IPS-NIHi7 (cell line): ENCODE data around the gene IL37.
"Not testable (repeated sequence)": the region's sequence is repeated elsewhere in the genome, so short reads cannot be mapped to it uniquely, and the experiment has no call there.

ENCODE experiments used
- DNase-seq: peaks from one replicate; pipeline ENCODE4 v3.0.0; 2012; ENCODE audit warnings: mixed read lengths; ENCODE audit errors: extremely low spot score

The IL37 gene

DNA sequence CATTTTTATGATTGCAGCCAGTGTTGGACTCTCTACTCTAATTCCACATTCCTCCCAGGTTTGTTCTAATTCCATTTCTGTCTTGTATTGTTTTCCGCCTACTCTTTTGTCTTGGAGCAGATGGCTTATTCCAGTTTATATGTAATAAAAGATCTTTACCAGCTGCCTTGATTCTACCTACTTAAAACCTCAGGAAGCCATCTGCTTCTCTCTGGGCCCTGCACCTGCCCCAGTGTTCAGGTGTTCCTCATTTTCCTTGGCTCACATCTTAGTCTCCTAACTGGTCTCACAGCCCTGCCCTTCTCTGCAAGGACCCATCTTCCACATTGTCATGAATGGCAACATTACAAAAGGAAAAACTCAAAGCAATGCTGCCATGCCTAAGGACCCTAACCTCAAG lies 21.0 kb upstream of the IL37 start:
- no peak for DNase-seq

DNA sequence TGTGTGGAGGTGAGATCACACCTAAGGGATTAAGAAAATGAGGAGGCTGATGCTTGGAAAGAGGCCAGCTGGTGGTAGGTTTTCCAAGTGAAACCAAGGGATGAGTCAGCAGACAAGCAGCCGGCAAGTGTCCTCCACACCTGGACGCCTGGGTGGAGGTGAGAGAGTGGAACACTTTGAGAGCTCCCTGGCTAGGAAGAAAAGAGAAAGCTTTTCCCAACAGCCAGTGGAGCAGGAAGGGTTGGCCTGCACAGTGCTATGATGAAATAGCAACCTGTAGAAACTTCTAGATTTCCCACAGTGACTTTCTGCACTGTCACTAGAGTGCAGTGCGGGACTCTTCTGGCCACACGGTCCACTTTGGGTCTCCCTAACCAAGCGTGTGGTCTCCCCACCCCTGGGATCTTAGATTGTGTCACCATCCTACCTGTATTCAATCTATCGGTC lies 19.6 kb upstream of the IL37 start:
- DNase-seq, result peak; percentile 41

DNA sequence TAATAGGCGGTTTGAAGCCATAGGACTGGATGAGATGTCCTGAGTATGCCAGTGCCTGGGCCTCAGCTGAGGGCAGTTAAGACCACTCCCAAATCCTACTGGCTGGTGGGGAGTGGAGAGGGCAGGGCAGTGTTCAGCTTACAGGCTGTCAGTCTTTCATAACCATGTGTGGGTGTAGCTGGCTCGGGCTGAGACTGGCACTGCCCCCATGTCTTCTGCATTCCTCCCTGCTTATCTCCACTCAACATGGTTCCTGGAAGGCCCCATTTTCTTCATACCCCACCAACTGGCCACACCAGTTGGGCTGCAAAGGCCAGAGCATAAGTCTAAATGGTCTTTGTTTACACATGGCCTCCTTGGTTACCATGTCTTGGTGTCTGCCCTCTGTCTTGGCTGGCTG lies 17.2 kb upstream of the IL37 start:
- no peak for DNase-seq

DNA sequence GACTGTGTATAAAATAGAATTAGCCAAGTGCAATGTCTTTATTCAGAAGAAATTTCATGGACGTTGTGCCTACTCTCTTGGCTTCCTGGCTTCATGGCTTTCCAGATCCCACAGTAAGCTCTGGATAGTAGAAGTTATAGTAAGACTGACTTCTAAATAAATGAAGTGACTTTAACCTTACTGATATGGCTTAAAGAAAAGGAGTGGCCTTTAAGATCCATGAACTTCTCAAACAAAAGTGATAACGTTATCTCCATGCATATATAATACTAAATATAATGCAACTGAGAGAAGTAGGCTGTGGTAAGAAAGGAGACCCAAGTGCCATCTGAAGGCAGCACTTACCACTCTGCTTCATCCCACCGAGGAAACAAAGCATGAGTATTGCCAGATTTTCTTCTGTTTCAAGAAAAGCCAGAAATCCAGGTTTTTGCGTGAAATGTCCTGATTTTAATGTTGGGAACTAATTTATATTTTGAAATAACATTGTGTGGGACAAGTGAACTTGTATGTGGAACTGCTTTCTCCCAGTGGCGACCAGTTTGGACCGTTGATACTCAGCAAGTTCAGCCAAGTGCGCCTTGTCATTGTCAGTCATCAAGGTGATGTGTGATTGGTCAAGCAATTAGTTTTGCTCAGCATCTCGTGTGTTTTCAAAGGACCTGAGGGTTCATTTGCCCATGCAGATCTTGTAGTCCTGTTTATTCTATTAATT lies 13.9 kb upstream of the IL37 start:
- no peak for DNase-seq

DNA sequence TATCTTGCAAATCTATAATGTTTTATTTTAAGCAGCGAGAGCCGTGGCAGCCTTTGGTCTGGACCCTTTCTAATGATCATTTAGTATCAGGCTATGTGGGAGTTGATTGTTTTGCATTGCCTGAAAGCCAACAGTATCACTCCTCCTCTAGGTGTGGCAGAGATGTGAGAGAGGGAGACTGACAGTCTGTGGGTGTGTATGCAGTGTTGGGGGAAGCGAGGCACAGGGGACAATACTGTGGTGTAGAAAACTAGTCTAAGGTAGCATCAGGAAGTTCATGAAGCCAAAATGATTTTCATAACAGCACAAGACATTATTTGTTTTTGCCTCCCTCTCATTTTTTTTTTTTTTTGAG lies 13.4 kb upstream of the IL37 start:
- DNase-seq, result no peak

DNA sequence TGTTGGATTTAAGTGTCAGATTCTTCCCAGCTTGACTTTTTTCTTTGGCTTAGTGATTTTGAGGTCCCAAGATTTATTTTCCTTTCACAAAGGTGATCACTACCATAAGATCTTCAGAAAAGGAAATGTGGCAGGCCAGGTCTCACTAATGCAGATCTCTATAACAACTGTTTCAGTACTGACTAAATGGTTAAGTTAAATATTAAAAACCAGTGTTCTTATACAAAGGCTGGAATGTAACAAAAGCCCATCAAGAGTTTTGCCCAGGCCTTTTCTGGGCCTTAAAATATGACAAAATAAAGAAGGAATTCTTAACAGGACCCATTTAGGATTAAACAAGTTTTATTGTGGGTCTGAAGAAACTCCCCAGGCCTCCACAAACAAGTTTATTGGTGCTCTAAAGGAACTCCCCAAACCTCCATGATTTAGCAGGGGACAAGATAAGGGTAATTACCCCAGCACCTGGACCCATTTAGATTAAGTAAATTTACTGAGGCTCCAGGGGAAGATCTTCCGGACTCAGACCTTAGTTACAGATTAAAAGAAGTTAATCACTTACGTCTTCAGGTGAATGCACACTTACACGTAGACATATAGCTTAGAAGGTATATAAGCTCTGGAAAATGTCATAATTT lies 9.4 kb upstream of the IL37 start:
- not testable (repeated sequence) for DNase-seq

DNA sequence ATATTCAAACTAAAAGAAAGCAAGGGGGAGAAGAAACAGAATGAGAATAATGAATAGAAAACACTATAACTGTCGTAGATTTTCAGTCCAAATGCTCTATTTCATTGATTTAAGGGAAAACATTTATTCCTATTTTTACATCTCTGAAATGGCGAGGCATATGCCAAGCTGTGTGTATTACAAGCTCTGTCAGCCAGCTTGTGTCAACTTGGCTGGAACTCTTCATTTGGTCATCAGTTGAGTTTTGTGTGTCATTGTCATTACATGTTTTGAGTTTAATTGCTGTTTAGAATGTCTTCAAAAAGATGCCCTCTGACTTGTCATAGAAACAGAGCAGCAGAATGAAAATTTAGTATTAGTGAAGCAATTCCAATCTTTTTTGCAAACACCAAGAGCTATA lies 8.1 kb upstream of the IL37 start:
- no peak for DNase-seq

DNA sequence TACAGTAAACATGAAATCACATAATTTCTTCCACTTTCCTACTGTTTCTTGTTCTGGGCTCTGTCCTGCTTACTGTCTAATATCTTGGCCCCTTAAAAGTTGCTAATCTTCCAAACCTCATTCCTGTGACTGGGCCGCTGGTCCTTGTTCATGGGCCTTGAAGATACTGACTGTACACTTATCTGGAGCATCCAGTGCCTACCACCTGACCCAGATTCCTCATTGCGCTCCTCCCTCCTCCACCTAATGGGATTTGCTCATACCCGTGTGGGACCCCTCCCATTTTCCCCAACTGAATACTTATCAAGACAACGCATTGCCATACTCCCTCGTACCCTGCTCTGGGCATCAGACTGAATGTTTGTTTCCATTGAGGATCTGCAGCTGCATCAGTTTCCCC lies 6.1 kb upstream of the IL37 start:
- no peak for DNase-seq

DNA sequence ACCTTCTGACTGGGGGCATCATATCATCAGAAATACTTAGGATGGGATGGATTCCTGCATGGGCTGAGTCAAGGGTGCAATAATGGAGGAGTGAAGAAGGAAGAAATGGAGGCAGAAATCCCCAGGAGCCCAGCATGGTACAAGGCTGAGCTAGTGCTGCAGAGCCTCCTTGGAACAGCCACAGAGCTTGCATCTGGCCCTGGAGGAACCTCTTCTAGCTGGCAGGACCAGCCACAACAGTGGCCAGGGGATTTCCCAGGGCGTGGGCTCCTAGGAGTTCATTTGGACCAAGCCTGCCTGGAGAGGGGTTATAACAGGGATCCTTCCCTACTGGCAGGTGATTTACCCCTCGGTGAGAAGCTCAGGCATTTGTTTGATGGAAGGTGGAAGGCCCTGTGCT lies 4.7 kb upstream of the IL37 start:
- no peak for DNase-seq

DNA sequence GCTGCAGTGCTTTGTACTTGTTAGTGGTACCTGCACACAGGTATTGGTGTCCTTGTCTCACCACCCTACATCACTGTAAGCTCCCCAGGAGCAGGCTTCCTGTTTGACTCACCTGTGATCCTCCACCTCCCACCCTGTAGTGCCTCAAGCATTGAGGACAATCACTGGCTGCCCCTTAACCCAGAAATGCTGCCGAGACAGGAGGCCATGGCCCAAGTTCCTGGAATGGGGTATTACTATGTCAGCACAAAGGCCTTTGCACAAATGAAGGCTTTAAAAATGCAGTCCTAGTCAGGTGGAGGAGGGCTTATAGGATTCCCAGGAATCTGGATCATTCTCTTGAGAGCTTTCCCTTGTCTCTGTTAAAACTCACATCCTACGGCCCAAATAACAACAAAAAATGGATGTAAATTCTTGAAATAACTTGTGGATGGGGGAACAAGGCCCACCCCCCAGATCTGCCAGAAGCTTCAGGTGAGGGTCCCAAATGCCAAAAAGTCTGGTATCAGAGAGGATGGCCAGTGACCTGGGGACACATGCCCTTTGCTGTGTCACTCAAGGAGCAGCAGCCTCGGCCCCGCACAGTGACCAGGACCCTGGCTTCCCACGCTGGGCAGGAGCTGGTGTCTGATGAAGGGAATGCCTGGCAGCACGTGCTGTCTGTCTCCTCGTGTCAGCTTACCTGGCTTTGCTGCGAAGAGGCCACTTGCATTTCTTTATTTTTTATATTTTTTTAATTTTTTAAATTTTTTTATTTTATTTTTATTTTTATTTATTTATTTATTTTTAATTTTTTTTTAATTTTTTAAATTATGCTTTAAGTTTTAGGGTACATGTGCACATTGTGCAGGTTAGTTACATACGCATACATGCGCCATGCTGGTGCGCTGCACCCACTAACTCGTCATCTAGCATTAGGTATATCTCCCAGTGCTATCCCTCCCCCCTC lies 3.7 kb upstream of the IL37 start:
- no peak for DNase-seq

DNA sequence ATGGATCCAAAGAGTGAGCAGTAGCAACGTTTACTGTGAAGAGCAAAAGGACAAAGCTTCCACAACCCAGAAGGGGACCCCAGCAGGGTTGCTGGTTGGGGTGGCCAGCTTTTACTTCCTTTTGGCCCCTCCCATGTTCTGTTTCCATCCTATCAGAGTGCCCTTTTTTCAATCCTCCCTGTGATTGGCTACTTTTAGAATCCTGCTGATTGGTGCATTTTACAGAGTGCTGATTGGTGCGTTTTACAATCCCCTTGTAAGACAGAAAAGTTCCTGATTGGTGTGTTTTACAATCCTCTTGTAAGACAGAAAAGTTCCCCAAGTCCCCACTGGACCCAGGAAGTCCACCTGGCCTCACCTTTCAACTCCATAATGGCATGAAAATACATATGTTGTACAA lies 2.4 kb upstream of the IL37 start:
- DNase-seq, result not testable (repeated sequence)

DNA sequence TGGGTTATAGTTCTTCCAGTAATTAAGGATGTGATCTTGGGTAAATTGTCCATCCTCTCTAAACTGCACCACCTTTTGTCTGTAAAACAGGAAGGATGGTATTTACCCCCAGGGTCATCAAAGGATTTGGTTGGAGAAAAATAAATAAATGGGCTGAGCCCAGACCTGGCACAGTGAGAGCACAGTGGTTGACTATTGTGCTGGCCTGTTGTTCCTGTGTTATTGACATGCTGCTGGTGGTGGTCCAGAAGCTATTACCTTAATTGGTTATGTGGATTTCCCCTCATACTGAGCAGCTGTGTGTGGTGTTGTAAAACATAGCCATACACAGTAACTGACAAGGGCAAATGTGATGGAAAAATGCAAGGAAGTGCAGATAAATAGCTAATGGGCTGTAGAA lies 746 bp upstream of the IL37 start:
- no peak for DNase-seq

DNA sequence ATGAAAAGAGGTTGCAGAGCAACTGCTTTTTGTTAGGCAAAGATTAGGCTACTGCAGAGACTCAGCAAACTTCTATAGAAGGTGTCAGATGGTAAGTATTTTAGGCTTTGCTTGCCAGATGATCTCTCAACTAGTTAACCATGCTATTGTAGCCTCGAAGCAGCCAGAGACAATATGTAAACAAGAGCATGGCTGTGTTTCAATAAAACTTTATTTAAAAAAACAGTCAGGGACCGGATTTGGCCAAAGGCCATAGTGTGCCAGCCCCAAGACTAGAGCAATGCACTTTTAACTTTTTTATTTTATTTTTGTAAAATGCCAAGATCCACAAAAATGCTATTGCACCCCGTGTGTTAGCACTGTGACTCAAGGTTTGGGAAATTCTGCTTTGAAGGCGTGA lies 1.4 kb downstream of the IL37 start:
- no peak for DNase-seq

DNA sequence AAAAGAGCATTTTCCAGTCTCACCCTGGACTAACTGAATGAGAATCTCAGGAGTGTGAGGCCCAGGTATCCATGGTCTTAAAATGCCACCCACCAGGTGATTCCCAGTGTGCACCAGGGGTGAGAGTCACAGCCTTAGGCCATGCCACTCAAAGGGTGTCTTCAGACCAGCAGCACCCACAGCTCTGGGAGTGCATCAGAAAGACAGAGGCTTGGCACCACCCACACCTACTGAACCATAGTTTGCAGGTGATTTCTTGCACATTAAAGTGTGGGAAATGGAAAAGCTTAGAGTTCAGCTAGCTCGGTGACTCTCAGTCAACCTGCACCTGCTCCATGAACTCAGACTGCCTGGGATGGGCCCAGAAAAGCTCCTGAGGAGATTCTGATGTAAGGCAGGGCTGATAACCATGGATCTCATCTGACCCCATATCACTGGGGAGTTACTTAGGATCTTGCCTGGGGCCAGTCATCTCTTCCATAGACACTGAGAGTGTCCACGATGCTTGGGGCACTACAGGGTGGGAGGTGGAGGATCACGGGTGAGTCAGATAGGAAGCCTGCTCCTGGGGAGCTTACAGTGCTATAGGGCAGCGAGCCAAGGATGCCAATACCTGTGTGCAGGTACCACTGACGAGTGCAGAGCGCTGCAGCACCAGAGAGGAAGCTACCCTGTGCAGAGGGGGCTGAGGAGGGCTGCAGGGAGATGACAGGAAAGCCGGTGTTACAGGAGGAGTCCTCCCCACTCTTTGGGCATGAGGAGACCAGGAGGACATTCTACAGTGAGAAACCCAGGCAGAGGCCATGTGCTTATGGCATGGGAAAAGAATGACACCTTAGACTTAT lies 4.6 kb downstream of the IL37 start:
- no peak for DNase-seq

DNA sequence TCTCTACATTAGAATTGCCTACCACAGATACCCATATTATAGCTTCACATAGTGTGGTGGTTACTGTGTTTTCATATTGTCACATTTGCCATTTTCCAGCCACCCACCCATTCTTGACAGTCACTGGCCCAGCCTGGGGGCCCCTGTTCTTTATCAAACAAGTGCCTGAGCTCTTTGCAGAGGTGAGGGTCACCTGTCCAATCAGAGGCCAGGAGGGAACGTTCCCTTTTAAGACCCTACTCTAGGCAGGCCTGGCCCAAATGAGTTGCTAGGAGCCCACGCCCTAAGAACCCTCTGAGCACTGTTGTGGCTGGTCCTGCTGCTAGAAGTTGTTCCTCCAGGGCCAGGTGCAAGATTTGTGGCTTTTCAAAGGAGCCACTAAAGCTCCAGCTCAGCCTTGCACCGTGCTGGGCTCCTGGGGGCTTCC lies 5.2 kb downstream of the IL37 start:
- no peak for DNase-seq

DNA sequence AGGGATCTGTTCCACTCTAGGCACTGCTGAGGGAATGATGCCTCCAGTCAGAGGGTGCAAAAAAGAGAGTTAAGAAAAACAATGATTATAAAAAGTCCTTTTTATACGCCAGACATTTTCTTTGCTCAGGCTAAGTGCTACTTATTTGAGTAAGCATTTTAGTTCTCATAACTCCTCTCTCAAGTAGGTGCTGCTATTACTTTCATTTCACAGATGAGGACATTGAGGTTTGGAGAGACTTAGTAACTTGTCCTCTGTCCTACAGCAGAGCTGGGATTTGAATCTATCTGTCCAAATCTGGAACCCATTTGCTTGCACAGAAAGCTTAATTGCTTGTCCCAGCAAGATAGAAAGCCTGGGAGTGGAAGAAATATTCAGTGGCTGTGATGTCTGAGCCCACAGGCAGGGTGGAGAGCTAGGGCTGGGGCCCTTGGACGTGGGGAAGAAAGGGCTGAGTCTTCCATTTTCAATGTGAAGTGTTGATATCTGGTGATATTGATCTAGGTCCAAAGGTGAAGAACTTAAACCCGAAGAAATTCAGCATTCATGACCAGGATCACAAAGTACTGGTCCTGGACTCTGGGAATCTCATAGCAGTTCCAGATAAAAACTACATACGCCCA lies 5.8 kb downstream of the IL37 start:
- no peak for DNase-seq

DNA sequence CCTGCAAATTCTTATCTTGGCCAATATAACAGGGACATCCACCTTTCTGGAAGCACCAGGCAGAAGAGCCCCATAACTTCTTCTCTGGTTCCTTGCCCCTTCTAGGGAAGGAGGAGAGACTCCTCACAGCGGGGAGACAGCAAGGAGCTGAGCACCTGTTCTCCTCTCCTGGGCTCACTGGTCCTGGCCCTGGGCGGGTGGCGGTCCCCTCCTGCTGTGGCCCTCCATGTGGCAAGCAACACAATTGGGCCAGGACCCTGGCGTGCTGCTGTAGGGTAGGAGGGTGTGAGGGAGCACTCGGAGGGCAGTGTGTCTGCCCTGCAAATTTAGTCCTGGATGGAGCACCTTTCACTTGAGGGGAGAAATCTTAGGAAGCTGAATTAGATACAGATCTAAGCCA lies 6.9 kb downstream of the IL37 start:
- no peak for DNase-seq

DNA sequence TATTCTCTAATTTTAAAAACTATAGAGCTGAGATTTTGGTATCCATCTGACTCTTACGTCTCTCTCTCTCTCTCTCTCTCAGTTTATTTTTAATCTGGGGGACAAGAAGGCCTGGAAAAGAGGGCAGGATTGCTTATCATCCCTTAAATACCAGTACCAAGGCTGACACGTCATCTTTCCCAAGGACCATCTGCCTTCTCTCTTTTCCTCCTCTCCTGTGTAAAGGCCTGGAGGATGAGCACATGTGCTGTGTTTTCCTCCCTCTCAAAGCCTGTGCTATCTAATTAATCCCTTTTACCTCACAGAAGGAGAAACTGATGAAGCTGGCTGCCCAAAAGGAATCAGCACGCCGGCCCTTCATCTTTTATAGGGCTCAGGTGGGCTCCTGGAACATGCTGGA lies 7.3 kb downstream of the IL37 start:
- DNase-seq, result no peak

DNA sequence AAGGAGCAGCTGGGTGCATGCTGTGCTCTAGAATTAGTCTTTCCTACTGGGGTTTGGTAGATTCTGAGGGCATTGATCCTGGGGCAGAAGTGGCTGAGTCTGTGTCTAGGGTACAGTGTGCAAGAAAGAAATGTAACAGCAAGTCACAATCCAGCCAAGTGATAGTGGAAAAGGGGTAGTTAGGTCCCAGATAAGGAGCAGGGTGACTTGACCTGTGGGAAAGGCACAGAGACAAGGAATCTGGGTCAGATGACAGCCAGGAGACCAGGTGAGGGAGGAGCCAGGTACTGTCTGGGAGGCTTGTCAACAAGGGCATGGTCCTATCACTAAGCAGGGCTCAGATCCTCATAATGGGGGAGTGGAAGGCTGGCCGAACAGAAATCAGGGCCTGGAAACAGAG lies 8.1 kb downstream of the IL37 start:
- no peak for DNase-seq

DNA sequence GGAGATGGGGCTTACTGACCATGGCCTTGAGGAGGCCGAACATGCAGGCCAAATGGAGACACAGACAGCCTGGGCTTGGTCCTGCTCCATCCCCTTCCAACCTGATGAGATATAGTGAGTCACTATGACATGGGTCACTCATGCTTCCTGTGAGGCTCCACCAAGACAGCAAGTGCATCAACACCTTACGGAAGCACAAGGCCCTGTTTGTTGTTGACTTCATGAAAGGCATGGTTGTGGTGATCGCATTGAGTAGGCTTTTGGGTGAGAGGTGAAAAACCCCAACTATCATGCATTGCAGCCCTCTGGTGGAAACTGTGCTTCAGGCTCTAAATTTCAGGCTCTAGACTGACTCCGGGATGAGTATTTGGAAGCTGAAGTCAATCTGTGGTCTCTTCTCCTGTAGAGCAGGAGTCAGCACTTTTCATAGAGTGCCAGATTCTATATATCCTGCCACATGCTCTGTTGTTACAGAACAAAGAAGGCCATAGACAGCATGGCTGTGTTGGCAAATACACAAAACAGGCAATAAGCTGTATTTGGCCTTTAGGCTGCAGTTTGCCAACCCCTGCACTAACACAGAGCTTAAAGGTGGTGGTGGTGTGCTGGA lies 10.1 kb downstream of the IL37 start:
- DNase-seq, result no peak

DNA sequence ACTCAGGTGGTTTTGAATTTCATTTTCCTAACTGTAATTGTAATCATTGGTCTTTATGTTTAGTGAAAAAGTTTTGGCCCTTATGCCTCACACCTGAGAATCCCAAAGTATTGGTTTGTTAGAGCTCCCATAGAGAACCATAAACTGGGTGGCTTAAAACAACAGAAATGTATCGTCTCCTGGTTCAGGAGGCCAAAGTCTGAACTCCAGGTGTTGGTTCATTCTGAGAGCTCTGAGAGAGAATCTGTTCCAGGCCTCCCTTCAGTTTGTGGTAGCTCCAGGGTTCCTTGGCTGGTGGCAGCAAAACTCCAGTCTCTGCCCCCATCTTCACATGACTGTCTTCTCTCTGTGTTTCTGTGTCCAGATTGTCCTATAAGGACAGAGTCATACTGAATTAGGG lies 11.0 kb downstream of the IL37 start:
- no peak for DNase-seq
